NT2/D1 (cell line): ENCODE results near the gene SLC2A13.

ENCODE experiments used
- SUZ12 ChIP-seq: IDR thresholded peaks from 2 replicates; pipeline ENCODE4 v1.6.1; 2011; ENCODE audit not compliant: insufficient read length, insufficient read depth; ENCODE audit errors: extremely low read depth
- YY1 ChIP-seq: IDR thresholded peaks from 2 replicates; pipeline ENCODE4 v1.6.1; 2011; ENCODE audit not compliant: insufficient read length, insufficient read depth
- ZNF274 ChIP-seq: IDR thresholded peaks from 2 replicates; pipeline ENCODE4 v1.6.1; 2011; ENCODE audit warnings: mild to moderate bottlenecking, low read depth, low read length

GRCh38 chr12:40013847-40014246, 92.0 kb downstream of the SLC2A13 start:
- TF ChIP-seq YY1: no peak
- TF ChIP-seq ZNF274: no peak
- no peak for TF ChIP-seq SUZ12
